NCI-H1436 (cell line): ENCODE results near the gene CNN3.

Experiments used
- DNase-seq: peaks from one replicate; lab custom pipeline; 2025; lab: John Stamatoyannopoulos, UW

Gene CNN3

DNA sequence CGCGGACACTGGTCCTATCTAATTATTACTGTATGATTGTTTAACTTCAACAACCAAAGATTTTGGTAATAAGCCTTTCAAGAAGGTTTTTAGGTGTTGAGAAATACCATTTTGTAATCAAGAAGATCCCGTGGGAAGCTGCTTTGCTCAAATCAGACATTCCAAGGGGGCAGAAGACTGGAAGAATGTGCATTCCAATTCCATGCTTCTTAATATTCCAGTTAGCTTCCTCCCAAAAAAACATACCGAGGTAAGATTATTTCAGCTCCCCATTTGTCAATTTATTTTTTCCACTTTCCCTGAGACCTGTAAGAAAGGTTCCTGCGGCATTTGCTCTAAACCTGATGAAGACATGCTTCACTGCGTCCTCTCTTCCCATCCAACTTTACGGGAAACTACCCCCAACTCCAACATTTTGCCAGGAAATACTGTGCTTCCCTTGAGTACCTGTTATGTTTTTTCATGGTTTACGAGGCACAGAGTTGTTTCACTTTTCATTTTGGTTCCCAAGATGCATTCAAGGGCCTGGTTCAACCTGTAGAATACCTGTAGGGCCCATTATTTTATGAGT lies 4.1 kb downstream of the CNN3 start:
- no peak for DNase-seq

DNA sequence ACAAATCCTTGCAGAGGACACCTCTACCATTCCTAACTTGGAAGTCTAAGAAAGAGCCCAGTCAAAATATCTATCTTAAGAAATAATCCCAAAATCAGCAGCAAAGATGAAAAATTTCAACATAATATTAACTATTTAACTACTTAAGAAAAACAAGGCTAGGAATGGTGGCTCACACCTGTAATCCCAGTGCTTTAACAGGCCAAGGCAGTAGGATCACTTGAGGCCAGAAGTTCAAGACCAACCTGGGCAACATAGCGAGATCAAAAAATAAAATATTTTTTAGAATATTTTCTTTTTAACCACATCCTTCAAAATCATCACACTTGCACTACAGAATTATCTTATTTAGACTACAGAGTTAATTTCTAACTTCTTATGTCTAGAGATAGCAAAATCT lies 4.9 kb downstream of the CNN3 start:
- no peak for DNase-seq

DNA sequence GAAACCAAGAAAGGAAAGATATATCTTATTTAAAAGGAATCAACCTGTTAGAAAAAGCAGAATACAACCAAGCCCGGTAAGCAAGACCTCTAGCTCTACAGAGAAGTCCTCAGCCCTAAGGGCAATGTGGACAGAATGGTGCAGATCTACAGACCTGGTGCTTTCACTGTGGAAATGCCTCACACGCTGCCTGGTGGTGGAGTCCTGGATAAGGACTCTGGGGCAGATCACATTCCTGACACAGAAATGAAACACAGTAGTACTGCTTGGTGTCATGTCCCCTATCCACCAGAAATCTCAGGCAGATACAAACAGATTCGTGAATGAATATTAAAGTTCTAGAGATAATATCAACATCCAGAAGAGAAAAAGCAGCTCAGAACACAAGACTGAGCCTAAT lies 6.8 kb downstream of the CNN3 start:
- no peak for DNase-seq

DNA sequence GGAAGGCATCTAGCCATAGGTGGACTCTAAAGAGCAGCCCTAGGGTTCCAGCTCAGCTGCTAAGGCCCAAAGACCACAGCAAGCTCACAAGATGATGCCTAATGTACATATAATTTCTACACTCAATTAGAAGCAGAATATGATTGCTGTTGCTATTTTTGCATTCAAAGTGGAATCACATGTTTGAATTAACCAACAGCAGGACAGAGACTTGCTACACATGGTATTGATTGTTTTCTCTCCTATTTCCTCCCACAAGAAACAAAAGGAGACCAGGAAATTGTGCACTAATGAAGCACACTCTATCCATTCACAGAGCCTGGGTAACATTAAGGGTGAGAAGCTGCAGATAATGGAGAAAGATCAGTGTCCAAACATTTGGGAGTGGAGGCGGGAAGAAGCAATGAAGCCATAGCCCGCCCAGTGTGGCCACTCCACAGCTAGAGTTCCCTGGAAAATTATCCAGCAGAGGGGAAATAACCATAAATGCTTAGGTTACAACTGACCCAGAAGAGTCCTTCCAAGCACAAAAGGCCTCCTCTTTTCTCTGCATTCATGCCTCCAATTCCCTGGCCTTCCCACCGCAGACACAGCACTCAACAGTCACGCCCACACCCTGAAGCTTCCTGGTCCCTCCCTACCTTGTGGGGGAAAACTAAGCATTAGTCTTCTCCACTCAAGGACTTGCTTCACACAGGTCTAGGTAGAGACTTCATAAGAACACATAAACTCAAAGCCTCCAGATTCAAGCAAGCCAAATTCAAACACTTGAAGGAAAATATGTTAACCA lies 7.5 kb downstream of the CNN3 start:
- no peak for DNase-seq

DNA sequence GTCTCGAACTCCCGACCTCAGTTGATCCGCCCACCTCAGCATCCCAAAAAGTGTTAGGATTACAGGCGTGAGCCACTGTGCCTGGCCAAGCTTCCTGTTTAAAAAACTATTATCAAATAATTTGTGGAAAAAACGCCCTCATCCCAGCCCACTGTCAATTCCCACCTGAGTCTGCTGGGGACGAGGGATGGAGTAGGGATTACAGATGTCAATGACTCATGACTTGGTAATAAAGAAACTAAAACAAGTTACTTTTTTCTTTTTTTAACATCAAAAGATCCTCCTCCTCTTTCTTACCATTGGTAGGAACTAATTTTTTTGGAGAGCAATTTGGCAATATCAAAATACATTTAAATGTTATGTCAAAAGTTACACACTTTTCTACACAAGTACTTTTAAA lies 9.7 kb downstream of the CNN3 start:
- DNase-seq: no peak

DNA sequence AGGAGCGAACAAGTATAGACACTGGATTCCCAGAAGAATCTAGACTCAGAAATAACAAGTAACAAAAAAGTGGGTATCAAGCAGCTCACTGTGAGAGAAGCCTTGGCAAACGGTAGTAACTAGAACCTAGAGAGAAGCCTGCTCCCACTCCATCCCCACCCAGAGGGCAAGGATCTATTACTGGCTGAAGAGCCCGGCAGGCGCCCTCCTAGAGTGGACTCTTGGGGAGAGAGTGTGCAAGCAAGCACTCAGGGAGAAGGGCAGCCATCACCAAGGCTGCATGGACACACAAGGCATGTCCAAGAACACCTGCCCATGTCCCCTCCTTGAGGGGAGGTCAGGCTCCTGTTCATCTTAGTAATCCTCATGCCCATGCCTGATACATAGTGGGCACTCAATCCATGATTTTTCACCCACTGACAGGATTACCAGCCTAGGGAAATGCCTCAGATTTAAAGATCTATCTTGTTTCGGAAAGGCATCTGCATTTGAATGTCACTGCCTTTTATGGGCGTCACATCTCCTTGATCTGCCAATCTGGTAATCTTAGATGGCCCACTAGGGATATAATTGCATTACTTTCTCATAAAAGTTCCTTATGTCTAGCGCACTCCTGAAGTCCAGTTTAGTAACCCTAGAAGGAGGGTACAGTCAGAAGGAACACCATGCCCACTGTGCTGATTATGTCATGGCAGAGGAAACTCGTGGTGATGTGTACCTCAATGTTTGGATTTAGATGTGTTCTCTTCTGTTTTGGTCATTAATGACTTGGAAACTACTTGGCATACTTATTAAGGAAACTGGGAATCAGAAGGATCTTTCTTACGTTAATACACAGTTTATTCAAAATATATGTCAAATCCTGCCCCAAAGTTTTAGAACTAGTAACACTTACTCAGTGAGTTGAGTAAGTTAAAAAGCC lies 14.4 kb downstream of the CNN3 start:
- no peak for DNase-seq

DNA sequence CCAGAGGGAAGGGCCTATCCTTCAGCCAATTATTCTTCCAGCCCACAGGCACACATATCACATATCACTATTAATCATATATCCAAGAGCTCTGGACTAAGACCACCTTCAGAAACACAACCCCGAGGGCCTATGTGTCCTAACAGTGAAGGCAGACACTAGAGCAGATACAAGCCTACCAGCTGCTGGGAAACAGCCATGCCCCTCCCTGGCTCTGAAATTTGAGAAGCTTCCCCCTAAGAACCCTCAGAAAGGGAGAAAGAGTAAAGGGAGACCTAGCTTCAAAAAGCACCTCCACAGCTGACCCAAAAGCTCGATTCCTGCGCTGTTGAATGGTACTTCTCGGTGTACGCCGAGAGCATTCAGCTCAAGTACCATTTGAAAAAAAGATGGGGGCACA lies 17.4 kb downstream of the CNN3 start:
- no peak for DNase-seq

DNA sequence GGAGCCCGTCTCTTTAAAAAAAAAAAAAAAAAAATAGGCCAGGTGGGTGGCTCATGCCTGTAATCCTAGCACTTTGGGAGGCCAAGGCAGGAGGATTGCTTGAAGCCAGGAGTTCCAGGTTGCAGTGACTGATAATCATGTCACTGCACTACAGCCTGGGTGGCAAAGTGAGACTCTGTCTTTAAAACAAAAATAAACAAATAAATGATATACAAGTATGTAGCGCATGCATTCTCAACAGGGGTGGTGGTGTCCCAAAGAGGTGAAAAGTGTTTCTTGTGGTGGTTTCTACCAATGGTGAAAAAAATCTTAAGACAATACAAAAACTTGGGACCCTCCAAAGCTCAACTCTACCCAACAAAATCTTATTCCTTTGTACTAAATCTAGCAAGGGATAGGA lies 17.9 kb downstream of the CNN3 start:
- no peak for DNase-seq

DNA sequence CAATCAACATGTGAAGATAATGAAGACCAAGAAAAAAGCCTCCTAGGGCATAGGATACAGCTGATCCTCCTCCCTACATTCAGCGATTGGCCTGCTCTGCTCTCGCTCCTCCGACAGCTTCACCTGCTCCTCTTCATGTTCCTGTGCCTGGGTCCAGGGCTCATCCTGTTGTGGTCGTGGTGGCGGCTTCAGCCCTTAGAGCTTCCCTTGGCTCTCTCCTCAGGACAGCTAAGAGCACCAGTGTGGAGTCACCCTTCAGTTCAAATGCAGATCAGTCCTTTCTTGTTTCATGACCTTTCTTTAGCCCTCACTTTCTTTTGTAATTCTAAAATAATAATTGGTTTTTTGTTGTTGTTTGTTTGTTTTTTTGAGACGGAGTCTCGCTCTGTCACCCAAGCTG lies 18.7 kb downstream of the CNN3 start:
- no peak for DNase-seq

DNA sequence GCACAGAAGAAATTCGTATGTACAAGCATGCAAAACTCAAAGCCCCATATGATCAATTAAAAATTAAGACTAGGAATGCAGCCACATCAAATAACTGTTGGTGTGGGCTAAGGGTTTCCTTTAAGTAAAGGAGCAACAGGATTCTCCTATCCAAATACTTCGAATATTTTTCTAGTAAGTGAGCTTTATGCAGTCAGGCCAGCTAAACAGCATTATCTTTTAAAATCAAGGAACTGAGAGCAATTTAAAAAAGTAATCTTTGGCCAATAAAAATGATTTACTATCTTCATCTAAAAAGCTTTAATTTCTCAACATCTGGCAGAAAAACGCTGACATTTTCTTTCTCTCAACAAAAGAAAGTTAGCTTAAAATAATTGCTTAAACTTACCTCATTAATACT lies 19.8 kb downstream of the CNN3 start:
- DNase-seq: no peak

DNA sequence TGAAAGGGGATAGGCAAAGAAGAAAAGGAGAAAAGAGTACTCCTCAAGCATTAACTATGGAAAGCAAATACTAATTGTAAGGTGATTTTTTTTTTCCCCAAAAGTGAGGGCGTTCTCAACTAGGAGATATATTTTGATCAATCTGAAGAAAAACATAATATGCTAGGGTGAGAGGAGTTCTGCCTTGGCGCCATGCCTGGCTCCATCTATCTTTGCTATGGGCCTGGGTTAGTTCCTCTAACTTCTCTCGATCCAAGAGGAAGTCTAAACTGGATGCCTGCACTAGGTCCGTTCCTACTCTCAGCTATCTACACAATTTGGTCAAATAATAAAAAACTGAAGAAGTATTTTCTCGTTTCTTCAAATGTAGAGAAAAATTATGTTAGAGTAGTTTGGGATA lies 20.5 kb downstream of the CNN3 start:
- DNase-seq: no peak

DNA sequence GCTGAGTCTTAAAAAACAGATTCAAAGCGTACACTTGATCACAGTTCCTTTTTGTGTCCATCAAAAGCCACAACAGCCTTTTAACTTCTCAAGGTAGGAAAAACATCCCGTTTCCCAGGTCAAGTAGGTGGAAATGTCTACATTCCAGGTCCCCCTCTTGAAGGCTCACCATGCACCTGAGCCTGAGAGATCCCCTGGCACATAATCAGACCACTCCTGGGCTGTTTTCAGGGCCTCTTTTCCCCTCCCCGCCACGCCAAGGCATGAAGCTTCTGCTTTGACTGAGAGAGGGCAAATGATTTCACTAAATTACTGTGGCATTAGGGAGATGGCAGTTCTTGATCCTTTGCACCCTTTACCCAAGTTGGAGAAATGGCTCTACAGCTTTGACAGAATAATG lies 21.7 kb downstream of the CNN3 start:
- no peak for DNase-seq

DNA sequence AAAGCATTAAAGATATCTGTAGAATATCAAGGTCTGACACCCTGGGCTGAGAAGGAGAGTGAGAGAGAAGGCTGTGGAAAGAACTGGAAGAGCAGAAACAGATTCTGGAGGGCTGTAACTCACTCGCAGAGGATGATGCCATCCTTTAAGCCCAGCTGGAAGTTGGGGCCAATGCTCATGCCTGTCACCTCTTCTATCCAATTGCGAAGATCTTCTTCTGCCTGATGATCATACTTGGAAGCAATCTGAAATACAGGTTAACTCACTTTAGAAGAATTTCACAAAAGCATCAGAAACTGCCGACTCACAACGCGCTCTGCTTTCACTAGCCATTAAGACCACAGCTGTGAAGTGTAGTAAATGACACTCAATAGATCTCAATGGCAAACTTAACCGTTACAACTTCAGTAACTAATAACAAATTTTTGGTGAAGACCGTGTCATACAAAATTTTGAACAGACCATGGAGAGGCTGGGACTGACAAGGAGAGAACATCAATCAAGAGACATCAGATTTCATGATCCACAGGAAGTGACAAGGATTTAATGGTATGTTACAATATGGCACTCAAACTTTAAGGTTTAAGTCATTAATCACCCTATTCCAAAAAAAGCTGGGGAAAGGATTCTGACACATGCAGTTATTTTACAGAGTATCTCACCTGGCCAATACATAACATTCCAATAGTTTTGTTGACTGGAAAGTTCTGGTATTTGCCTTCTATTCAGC lies 23.5 kb downstream of the CNN3 start:
- DNase-seq: no peak

DNA sequence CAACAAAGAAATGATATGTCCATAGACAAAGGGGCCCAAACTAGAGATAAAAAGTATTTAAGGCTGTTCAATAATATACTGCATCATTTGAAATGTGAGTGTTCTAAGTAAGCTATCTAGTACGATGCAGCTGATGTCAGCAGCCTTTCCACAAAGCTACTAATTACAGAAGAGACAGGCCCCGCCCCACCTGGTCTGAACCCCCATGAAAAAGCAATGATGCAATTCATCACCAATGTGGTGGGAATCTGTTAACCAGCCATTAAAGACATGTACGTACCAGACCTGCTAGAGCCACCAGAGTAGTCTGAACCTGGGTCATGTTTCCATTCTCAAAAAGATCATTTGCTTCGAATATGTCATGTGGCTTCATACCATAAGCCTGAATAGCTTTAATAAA lies 25.1 kb downstream of the CNN3 start:
- DNase-seq: peak; percentile 20

DNA sequence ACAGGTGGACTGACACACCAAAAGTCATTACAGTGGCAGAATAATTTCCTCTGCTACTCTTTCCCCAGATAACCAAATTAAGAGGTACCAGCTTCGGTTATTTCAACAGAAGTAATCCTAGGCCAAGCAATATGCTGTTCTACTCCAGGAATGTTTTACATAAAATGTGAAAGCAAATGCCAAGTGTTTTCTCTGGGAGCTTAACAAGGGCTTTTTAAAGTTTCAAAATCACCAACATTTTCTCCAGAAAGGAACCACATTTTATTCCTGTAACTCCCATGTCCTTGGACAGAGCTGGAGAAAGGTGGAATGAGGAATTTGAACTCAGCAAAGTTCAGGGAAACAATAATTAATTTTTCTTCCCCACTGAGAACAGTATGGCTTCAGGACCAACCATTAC lies 27.2 kb downstream of the CNN3 start:
- DNase-seq: no peak

DNA sequence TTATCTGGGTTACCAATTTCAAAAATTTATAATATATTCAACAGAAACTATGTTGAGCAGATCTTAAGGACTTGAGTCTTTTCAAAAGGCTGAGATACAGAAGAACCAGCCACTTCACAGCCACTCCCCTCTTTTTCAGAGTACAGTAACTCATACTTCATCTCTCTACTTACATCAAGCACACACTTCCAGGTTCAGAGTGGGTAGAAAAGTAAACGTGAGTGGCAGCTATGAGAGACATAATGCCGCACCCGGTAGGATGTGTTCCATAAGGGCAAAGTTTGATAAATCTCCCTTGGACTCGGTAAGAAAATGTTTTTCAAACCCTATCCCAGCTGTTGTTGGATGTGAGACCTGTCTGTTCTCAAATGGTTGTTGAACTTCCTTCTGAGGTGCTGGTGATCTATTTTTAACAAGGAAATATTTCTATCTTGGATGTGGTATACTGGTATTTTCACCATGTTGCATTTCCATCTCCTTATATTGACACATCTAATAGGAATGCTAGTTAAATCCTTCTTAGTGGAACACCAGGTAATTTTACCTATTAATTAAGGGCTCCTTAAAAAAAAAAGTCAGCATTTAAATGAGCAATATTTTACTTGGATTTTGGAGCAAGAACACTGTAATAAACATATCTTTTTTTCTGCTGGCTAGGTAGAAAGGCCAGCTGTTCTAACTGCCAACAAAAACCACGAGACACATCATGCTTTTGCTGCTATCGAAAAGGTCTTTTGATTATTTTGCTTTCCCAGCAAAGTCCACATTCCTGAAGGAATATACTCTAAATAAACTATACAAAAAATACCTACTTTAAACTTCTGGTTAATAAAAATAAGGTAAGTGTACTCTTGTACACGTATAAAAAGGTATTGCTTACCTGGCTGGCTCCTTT lies 28.2 kb downstream of the CNN3 start:
- DNase-seq: no peak

DNA sequence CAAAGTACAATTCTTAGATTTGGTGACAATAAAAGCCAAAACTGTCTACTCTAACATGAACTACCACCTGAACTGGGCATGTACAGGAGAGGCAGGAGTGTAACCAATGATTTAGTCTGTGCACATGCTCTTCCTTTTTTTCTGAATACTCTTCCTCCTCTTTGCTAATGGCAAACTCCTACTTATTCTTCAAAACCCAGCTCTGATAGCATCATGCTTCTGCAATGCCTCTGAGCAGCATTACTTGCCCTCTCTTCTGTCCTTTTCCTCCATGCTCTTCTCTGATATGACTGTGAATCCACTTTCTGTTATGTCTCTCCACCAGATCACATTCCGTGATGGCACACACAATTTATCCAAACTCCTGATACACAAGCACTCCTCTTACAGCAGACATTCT lies 31.4 kb downstream of the CNN3 start:
- DNase-seq: no peak

DNA sequence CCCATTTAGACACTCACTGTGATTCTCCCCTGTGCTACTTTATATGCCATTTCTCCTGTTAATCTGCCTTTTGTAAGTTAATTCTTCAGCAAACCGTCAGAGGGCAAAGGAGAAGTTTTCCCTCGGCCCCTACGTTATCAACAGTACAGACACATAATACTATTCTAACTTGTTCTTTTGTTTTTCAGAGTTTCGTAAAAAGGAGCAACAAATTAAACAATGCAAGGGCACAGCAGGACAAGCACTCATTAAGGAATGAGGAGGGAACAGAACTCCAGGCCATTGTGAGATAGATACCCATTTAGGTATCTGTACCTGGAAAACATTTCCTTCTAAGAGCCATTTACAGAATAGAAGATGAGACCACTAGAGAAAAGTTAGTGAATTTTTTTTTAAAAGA lies 32.3 kb downstream of the CNN3 start:
- no peak for DNase-seq

DNA sequence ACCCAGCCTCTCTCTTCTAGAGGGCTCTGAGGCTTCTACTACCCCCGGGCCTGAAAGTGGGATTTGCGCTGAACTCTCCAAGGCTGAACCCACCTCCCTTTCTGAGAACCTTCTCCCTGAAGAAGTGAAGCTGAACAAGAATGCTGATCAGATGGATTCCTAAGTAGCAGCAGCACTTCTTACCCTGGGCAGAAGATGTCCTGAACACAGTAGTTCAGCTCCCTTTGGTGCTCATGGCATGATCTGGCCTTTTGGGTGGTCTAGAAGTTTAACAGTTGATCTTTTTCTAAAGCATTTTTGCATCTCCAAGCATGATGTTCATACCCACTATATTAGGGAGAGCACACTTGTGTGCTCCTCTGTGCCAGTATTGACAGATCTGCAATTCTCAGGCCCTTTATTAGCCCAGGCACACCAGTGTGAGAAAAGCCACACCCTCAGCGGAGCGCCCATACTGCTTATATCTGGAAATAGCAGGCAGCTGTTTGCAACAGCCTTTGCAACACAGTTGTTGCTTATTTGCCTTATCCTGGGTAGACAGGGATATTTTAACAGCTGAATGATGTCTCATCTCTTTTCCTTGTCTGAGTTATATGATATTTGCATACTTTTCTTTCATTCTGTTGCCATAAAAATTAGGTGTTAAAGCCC lies 34.2 kb downstream of the CNN3 start:
- DNase-seq: no peak

DNA sequence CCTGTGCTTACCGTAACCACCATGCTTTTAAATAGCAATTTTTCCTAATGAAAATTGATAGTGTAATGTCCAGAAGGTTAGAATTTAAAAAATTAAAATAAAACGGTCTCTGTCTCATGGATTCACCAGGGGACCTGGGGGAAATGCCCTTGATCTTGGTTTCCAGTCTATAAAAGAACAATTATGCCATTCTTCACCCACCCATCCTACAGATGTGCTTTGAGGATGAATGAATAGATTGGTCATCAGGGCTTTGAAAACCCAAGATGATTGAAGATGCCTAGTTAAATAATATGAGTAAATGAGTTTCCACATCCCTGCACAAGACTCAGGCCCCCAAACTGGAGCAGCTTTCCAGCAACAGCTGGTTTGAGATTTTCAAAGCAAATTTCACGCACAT lies 38.7 kb downstream of the CNN3 start:
- DNase-seq: no peak
